CD4-positive, alpha-beta T cell treated with Interleukin-4 for 4 hours (primary cell): Measurements from ENCODE around the gene PRDX1.
"Not testable (repeated sequence)": the region's sequence is repeated elsewhere in the genome, so short reads cannot be mapped to it uniquely, and the experiment has no call there.

Source experiments
- DNase-seq: peaks from one replicate; pipeline ENCODE4 v3.0.0-alpha.2; 2020

Gene PRDX1

GRCh38 chr1:45535988-45536766 lies 14.5 kb upstream of the PRDX1 start:
- no peak for DNase-seq

GRCh38 chr1:45531873-45532272 lies 10.2 kb upstream of the PRDX1 start:
- DNase-seq: no peak

- no peak for DNase-seq
These were observed 9.0 kb upstream of the PRDX1 start for GRCh38 chr1:45530632-45531135.

GRCh38 chr1:45526135-45526644 lies 4.5 kb upstream of the PRDX1 start:
- DNase-seq: no peak

DNA sequence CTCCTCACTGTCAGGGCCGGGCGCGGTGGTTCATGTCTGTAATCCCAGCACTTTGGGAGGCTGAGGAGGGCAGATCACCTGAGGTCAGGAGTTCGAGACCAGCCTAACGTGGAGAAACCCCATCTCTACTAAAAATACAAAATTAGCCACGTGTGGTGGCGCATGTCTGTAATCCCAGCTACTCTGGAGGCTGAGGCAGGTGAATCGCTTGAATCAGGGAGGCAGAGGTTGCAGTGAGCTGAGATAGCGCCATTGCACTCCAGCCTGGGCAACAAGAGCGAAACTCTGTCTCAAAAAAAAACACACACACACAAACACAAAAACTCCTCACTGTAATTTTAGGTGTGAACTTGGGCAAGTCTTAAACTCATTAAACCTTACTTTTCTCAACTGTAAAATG lies 2.3 kb upstream of the PRDX1 start:
- DNase-seq: not testable (repeated sequence)

DNA sequence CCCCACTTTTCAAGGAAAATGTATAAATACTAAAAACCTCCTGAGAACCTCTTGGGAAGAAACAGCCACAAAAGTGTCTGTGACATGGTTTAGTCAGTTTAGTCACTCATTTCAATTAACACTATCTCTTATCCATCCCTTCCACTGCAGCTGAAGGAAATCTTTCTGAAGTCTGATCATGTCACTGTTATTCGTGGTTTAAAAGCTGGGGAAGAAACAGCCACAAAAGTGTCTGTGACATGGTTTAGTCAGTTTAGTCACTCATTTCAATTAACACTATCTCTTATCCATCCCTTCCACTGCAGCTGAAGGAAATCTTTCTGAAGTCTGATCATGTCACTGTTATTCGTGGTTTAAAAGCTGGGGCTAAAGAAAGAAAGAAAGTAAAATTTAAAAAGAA lies 1.8 kb upstream of the PRDX1 start:
- not testable (repeated sequence) for DNase-seq

GRCh38 chr1:45522324-45523104 lies 830 bp upstream of the PRDX1 start:
- peak; percentile 28 for DNase-seq

- not testable (repeated sequence) for DNase-seq
These were observed 1.9 kb downstream of the PRDX1 start for GRCh38 chr1:45519774-45520173.

DNA sequence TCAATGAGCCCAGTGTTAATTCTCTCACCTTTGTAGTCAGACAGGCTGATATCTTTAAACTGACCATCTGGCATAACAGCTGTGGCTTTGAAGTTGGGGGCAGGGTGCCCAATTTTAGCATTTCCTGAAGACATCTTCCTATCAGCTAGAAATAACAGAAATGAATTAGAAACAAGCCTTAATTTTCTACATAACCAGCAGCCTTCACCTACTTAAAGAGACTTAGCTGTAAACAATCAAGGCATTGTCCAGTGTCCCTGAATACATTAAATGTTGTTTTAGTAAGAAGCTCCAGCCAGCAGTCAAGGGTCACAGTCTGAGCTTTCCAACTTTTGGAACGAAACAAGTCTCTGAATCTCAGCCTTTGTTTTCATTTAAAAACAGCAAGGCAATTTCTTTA lies 2.8 kb downstream of the PRDX1 start:
- DNase-seq: no peak

- DNase-seq: not testable (repeated sequence)
These were observed 3.3 kb downstream of the PRDX1 start for GRCh38 chr1:45518366-45518765.

GRCh38 chr1:45516465-45516864 lies 5.2 kb downstream of the PRDX1 start:
- no peak for DNase-seq

DNA sequence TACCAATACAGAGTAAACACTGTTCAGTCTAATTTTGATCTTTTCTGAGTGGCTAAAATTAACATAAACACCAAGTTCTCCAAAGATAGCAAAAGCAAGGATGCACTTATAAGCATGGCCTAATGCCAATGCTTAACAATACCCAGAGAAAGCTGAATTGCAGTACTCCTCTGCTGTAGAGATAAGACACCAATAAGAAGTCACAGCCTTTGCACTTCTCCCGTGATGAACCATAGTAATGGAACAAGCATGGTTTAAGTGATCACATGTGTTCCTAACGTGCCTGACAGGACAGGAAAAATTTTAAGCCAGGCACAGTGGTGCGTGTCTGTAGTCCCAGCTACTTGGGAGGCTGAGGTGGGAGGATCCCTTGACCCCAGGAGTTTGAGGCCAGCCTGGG lies 5.6 kb downstream of the PRDX1 start:
- no peak for DNase-seq

DNA sequence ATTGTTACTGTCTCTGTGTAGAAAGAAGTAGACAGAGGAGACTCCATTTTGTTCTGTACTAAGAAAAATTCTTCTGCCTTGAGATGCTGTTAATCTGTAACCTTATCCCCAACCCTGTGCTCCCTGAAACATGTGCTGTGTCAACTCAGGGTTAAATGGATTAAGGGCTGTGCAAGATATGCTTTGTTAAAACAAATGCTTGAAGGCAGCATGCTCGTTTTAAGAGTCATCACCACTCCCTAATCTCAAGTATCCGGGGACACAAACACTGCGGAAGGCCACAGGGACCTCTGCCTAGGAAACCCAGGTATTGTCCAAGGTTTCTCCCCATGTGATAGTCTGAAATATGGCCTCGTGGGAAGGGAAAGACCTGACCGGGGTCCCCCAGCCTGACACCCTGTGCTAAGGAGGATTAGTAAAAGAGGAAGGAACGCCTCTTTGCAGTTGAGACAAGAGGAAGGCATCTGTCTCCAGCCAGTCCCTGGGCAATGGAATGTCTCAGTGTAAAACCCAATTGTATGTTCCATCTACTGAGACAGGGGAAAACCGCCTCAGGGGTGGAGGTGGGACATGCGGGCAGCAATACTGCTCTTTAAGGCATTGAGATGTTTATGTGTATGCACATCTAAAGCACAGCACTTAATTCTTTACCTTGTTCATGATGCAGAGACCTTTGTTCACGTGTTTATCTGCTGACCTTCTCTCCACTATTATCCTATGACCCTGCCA lies 8.0 kb downstream of the PRDX1 start:
- DNase-seq: not testable (repeated sequence)

- peak; percentile 54 for DNase-seq
These were observed 9.0 kb downstream of the PRDX1 start for GRCh38 chr1:45512641-45513054.

DNA sequence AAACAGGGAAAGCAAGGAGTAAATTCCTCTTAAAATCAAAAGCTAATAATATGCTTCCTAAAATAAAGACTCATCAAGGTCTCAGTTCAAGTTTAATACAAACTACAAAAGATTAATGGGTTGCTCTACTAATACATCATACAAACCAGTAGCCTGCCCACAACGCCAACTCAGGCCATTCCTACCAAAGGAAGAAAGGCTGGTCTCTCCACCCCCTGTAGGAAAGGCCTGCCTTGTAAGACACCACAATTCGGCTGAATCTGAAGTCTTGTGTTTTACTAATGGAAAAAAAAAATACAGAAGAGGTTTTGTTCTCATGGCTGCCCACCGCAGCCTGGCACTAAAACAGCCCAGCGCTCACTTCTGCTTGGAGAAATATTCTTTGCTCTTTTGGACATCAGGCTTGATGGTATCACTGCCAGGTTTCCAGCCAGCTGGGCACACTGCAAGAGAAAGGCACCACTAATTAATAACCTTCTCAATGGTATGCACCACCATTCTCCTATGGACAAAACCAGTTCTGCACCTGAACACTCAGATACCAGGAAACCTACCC lies 10.6 kb downstream of the PRDX1 start:
- DNase-seq: no peak

DNA sequence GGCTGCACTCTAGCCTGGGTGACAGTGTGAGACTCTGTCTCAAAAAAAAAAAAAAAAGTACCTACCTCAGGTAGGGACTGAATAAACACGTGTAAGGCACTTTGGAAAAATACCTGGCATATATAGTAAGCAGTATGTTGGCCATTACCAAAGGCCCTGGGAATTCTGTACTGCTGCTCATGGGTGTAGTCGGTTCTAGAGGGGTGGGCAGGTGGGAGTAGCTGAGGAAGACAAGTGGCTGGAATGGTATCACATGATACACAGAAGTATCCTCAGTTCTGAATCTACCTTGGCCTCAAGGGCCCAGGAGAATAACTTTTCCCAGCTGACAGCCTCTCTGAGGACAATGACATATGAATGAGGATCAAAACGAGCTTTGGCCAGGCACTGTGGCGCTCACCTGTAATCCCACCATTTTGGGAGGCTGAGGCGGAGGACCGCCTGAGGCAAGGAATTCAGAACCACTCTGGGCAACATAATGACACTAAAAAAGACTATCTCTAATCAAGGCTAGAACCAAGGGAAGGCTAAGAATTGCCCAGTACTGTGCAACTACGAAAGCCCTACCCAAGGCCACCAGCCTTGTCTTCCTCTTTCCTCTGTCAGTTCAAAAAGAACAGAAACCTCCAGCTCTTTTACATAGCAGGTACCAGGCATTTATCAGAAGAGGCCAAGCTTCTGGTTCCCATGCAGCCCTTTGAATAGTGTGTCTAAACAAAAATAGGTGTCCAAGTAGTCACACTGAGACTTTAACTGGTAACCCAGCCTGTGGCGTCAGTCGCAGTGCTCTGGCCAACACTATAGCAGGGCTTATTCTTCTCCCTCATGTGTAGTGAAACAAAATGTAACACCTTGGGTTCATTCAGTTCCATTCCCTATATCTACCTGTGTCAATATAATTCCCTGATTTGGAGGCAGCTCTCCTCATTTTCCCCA lies 11.4 kb downstream of the PRDX1 start:
- DNase-seq: no peak

- DNase-seq: no peak
These were observed 13.2 kb downstream of the PRDX1 start for GRCh38 chr1:45508295-45509151.

GRCh38 chr1:45507893-45508292 lies 13.8 kb downstream of the PRDX1 start:
- DNase-seq: no peak

- DNase-seq: no peak
These were observed 14.5 kb downstream of the PRDX1 start for GRCh38 chr1:45507195-45507594.
